HCT116 (cell line): ENCODE results near the gene LSM7. TPM values are rescaled to one million over a fixed set of nuclear protein-coding genes. Genes with fewer than 3 reads are reported as not detected.

ENCODE experiments used
- ATAC-seq: fragments of 200-7000 bp; cut with Tn5 transposase; 2 replicates; pipeline ENCODE4 v1.9.1; 2020; ENCODE audit warnings: mild to moderate bottlenecking, moderate library complexity
- BruUV-seq: library from RNA; stranded (reverse); fragments of 400-500 nt; replicated peaks from 2 replicates; lab custom pipeline; 2021; lab: Mats Ljungman, UMichigan
- CTCF ChIA-PET: fragments of 300-600 bp; sonication (Branson Sonifier 250); formaldehyde crosslinking; loops from one replicate; lab custom pipeline; 2021; ENCODE audit warnings: antibody characterized with exemption; lab: Charles Lee
- POLR2A ChIA-PET: fragments of 300-600, 350-600 bp; sonication (Branson Sonifier 250); formaldehyde crosslinking; loops from one replicate; lab custom pipeline; 2021; ENCODE audit warnings: antibody characterized with exemption; lab: Charles Lee
- RAD21 ChIA-PET, 2 experiments: fragments of 300-600 bp; sonication (Branson Sonifier 250); formaldehyde crosslinking; loops; one replicate each; lab custom pipeline; 2023; ENCODE audit warnings: low total read pairs in 2 of 2; ENCODE audit not compliant: uncharacterized antibody in 2 of 2, unreplicated experiment in 2 of 2, low non-redundant PET in 1 of 2; lab: Charles Lee
- DNase-seq: peaks from one replicate; pipeline ENCODE4 v3.0.0-alpha.2; 2010; ENCODE audit warnings: low read depth, low spot score
- H2AFZ ChIP-seq: fragments of 200-600 bp; shearing (Covaris generic), sonication (generic); 2 replicates; pipeline ENCODE4 v1.6.1; 2017; ENCODE audit warnings: low read depth, mixed run types, mixed read lengths, antibody characterized with exemption, low read length; ENCODE audit not compliant: poor library complexity, severe bottlenecking
- H3K27ac ChIP-seq: 2 replicates; pipeline ENCODE4 v1.5.1; 2012; ENCODE audit warnings: low read depth, low read length
- H3K27me3 ChIP-seq: fragments of 200-600 bp; sonication (generic); 2 replicates; pipeline ENCODE4 v1.6.1; 2016; ENCODE audit warnings: mixed run types, low read length, mixed read lengths; ENCODE audit not compliant: insufficient read depth
- H3K36me3 ChIP-seq, 2 experiments: fragments of 200-500 bp in 1 of 2; fragments of 200-600 bp in 1 of 2; sonication (Bioruptor generic) in 1 of 2; sonication (generic) in 1 of 2; 2 replicates each; pipeline versions ENCODE4 v1.5.1 to v1.6.1; 2014 to 2016; ENCODE audit warnings: low read length in 2 of 2, inconsistent platforms in 1 of 2, mixed read lengths in 1 of 2, mixed run types in 1 of 2; ENCODE audit not compliant: insufficient read depth in 2 of 2, control insufficient read depth in 1 of 2
- H3K4me1 ChIP-seq, 2 experiments: fragments of 200-600 bp in 1 of 2; sonication (generic) in 1 of 2; 2 replicates each; pipeline versions ENCODE4 v1.5.1 to v1.6.1; 2012 to 2017; ENCODE audit warnings: low read length in 2 of 2, inconsistent platforms in 1 of 2, mild to moderate bottlenecking in 1 of 2, mixed read lengths in 1 of 2, mixed run types in 1 of 2, moderate library complexity in 1 of 2; ENCODE audit not compliant: insufficient read depth in 2 of 2, control insufficient read depth in 1 of 2
- H3K4me2 ChIP-seq: fragments of 200-600 bp; sonication (generic); 2 replicates; pipeline ENCODE4 v1.6.1; 2017; ENCODE audit warnings: mixed run types, low read length, mixed read lengths
- H3K4me3 ChIP-seq, 2 experiments: fragments of 200-600 bp in 1 of 2; sonication (generic) in 1 of 2; replicated peaks in 1 of 2; 2 replicates each; pipeline ENCODE4 v1.5.1; 2011 to 2016; ENCODE audit warnings: low read length in 2 of 2, control low read depth in 1 of 2, low read depth in 1 of 2, mild to moderate bottlenecking in 1 of 2, mixed read lengths in 1 of 2, mixed run types in 1 of 2
- H3K79me2 ChIP-seq: fragments of 200-600 bp; sonication (generic); 2 replicates; pipeline ENCODE4 v1.6.1; 2017; ENCODE audit warnings: mild to moderate bottlenecking, mixed run types, low read length, moderate library complexity, mixed read lengths; ENCODE audit not compliant: insufficient read depth
- H3K9ac ChIP-seq: fragments of 200-600 bp; sonication (generic); 2 replicates; pipeline ENCODE4 v1.6.1; 2016; ENCODE audit warnings: low read length, mixed read lengths
- H3K9me2 ChIP-seq: fragments of 200-600 bp; sonication (generic), shearing (Covaris generic); 2 replicates; pipeline ENCODE4 v1.6.1; 2017; ENCODE audit warnings: mixed run types, mild to moderate bottlenecking, moderate library complexity; ENCODE audit not compliant: insufficient read depth
- H3K9me3 ChIP-seq, 2 experiments: fragments of 200-500 bp in 1 of 2; fragments of 200-600 bp in 1 of 2; sonication (Bioruptor generic) in 1 of 2; sonication (generic) in 1 of 2; 2 replicates each; pipeline ENCODE4 v1.6.1; 2014 to 2017; ENCODE audit warnings: low read length in 2 of 2, mixed read lengths in 2 of 2, inconsistent platforms in 1 of 2, low read depth in 1 of 2, mild to moderate bottlenecking in 1 of 2, mixed run types in 1 of 2, moderate library complexity in 1 of 2; ENCODE audit not compliant: control insufficient read depth in 1 of 2, insufficient read depth in 1 of 2
- H4K20me1 ChIP-seq: fragments of 200-600 bp; sonication (generic), shearing (Covaris generic); 2 replicates; pipeline ENCODE4 v1.6.1; 2017; ENCODE audit warnings: mixed run types, mild to moderate bottlenecking, moderate library complexity; ENCODE audit not compliant: insufficient read depth
- EGR1 ChIP-seq: IDR thresholded peaks from 2 replicates; pipeline ENCODE4 v1.6.1; 2012; ENCODE audit warnings: low read depth
- POLR2A ChIP-seq: IDR thresholded peaks from 2 replicates; pipeline ENCODE4 v1.7.0; 2011; ENCODE audit warnings: borderline replicate concordance; ENCODE audit not compliant: insufficient read depth, insufficient read length; ENCODE audit errors: extremely low read depth
- POLR2AphosphoS5 ChIP-seq: IDR thresholded peaks from 2 replicates; pipeline ENCODE4 v1.6.1; 2011; ENCODE audit warnings: mild to moderate bottlenecking, low read depth, low read length, moderate library complexity
- SRF ChIP-seq: IDR thresholded peaks from 2 replicates; pipeline ENCODE4 v1.6.1; 2012; ENCODE audit warnings: low read depth
- TCF7L2 ChIP-seq: IDR thresholded peaks from 2 replicates; pipeline ENCODE4 v1.7.0; 2011; ENCODE audit warnings: borderline replicate concordance, inconsistent platforms; ENCODE audit not compliant: insufficient read depth, insufficient read length; ENCODE audit errors: extremely low read depth
- YY1 ChIP-seq: IDR thresholded peaks from 2 replicates; pipeline ENCODE4 v1.6.1; 2011; ENCODE audit warnings: low read length, low read depth, moderate library complexity, mild to moderate bottlenecking; ENCODE audit not compliant: insufficient replicate concordance; ENCODE audit errors: extremely low read depth
- ZNF274 ChIP-seq: fragments of 200-500 bp; sonication (Bioruptor generic); IDR thresholded peaks from 2 replicates; pipeline ENCODE4 v1.6.1; 2014; ENCODE audit warnings: mild to moderate bottlenecking, low read depth, low read length, inconsistent platforms
- intact Hi-C: fragments of 100-400 bp; cut with micrococcal nuclease; formaldehyde crosslinking; loops from 2 replicates; pipeline ENCODE4 v1.10.0; 2022
- total RNA-seq: library from RNA; stranded (reverse); gene quantifications from one replicate; pipeline ENCODE4 v1.2.1, GENCODE V29; 2021; ENCODE audit not compliant: unreplicated experiment
- TF ChIP-seq, protein P1 (sequence below), 3 experiments: fragments of 200-600 bp in 1 of 3; sonication (generic) in 1 of 3; IDR thresholded peaks in 2 of 3; conservative IDR thresholded peaks in 1 of 3; 2 replicates each; pipeline ENCODE4 v1.5.1; 2012 to 2017; ENCODE audit warnings: low read depth in 2 of 3, low read length in 2 of 3, antibody characterized with exemption in 1 of 3, borderline replicate concordance in 1 of 3, control low read depth in 1 of 3, mild to moderate bottlenecking in 1 of 3, mixed read lengths in 1 of 3, mixed run types in 1 of 3, moderate library complexity in 1 of 3; ENCODE audit not compliant: insufficient read depth in 1 of 3
- TF ChIP-seq, protein P2 (sequence below): IDR thresholded peaks from 2 replicates; pipeline ENCODE4 v1.6.1; 2011; ENCODE audit warnings: mild to moderate bottlenecking, low read length, moderate library complexity; ENCODE audit not compliant: insufficient replicate concordance; ENCODE audit errors: extremely low read depth

The LSM7 gene
- total RNA-seq, 1 experiment from 2014 or later, result 190 TPM

DNA sequence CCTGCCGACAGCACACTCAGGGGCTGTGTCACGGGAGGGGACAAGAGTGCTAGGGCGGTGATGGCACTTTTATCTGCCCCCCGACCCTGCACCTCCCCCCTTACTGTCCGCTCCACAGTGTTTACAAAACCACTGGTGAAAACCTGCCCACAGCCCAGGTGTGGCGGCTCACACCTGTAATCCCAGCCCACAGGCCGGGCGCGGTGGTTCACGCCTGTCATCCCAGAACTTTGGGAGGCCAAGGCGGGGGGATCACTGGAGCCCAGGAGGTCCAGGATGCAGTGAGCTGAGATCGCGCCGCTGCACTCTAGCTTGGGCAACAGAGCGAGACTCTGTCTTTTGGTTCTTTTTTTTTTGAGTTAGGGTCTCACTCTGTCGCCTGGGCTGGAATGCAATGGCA, 32.2 kb downstream of the LSM7 start:
- Histone ChIP-seq H3K79me2 (no peaks in the 10 kb centered on the region), H4K20me1 (no peaks in the 10 kb centered on the region), H2AFZ (no peak overlapping the region), H3K9me2 (no peaks in the 10 kb centered on the region), H3K4me3 (no peak overlapping the region), H3K27me3 (no peaks in the 10 kb centered on the region), H3K9me3 (no peaks in the 10 kb centered on the region), H3K4me1 (no peaks in the 10 kb centered on the region), H3K9ac (no peak overlapping the region), H3K27ac (no peak overlapping the region), H3K4me2 (no peak overlapping the region), H3K36me3 (no peaks in the 10 kb centered on the region)
- no peak for ATAC-seq
- intact Hi-C loops, result no loop called here
- CTCF ChIA-PET, result no interaction called here
- no peak for DNase-seq
- BruUV-seq, result no TSS peak
- POLR2A ChIA-PET, result no interaction called here
- RAD21 ChIA-PET, result no interaction called here
- TF ChIP-seq EGR1, result no peak
- TF ChIP-seq, protein P1, sequence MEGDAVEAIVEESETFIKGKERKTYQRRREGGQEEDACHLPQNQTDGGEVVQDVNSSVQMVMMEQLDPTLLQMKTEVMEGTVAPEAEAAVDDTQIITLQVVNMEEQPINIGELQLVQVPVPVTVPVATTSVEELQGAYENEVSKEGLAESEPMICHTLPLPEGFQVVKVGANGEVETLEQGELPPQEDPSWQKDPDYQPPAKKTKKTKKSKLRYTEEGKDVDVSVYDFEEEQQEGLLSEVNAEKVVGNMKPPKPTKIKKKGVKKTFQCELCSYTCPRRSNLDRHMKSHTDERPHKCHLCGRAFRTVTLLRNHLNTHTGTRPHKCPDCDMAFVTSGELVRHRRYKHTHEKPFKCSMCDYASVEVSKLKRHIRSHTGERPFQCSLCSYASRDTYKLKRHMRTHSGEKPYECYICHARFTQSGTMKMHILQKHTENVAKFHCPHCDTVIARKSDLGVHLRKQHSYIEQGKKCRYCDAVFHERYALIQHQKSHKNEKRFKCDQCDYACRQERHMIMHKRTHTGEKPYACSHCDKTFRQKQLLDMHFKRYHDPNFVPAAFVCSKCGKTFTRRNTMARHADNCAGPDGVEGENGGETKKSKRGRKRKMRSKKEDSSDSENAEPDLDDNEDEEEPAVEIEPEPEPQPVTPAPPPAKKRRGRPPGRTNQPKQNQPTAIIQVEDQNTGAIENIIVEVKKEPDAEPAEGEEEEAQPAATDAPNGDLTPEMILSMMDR (IDR thresholded peaks at IDR 0.05 in 2 of 3, conservative IDR thresholded peaks at IDR 0.05 in 1 of 3; ENCODE audit: borderline replicate concordance in 1 of 3, insufficient read depth in 1 of 3, low read depth in 2 of 3, low read length in 2 of 3), result no peak
- no peak for TF ChIP-seq SRF
- no peak for TF ChIP-seq POLR2AphosphoS5
- TF ChIP-seq ZNF274, result no peak
- TF ChIP-seq YY1, result no peak
- TF ChIP-seq POLR2A, result no peak
- TF ChIP-seq, protein P2, sequence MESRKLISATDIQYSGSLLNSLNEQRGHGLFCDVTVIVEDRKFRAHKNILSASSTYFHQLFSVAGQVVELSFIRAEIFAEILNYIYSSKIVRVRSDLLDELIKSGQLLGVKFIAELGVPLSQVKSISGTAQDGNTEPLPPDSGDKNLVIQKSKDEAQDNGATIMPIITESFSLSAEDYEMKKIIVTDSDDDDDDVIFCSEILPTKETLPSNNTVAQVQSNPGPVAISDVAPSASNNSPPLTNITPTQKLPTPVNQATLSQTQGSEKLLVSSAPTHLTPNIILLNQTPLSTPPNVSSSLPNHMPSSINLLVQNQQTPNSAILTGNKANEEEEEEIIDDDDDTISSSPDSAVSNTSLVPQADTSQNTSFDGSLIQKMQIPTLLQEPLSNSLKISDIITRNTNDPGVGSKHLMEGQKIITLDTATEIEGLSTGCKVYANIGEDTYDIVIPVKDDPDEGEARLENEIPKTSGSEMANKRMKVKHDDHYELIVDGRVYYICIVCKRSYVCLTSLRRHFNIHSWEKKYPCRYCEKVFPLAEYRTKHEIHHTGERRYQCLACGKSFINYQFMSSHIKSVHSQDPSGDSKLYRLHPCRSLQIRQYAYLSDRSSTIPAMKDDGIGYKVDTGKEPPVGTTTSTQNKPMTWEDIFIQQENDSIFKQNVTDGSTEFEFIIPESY, result no peak
- no peak for TF ChIP-seq TCF7L2
